Suprapubic skin (tissue), 4 donors: ENCODE data around the gene XCR1.

Experiments used
- EP300 ChIP-seq: sonication (generic); formaldehyde crosslinking; IDR thresholded peaks from one replicate; pipeline ENCODE4 v1.6.1; 2017; ENCODE audit warnings: antibody characterized with exemption
- POLR2A ChIP-seq, 2 donors: fragments of 450-650 bp; IDR thresholded peaks; one replicate each; pipeline ENCODE4 v1.6.1; 2017; ENCODE audit warnings: antibody characterized with exemption in 2 of 2, mild to moderate bottlenecking in 2 of 2, moderate library complexity in 2 of 2
- POLR2AphosphoS5 ChIP-seq, 3 donors: sonication (generic); formaldehyde crosslinking; IDR thresholded peaks; one replicate each; pipeline ENCODE4 v1.6.1; 2017; ENCODE audit warnings: antibody characterized with exemption in 3 of 3
- TF ChIP-seq, protein P1 (sequence below), 2 donors: fragments of 200-600 bp in 1 of 2; fragments of 450-650 bp in 1 of 2; sonication (generic) in 1 of 2; IDR thresholded peaks; one replicate each; pipeline ENCODE4 v1.5.1; 2016 to 2019; ENCODE audit warnings: antibody characterized with exemption in 2 of 2, mild to moderate bottlenecking in 1 of 2, moderate library complexity in 1 of 2

DNA sequence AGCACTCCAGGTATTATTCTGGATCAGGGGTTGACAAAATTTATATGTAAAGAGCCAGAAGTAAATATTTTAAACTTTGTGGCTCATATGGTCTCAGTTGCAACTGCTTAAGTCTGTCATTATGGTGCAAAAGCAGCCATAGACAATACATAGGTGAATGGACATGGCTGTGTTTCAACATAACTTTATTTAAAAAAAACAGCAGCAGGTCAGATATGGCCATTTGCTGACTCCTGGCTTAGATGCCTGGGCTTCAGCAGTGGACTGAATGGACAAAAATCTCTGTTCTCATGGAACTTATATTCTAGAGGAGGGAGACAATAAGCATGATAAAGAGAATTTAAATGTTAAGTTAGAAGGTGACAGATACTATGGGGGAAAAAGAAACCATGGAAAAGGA lies 20.0 kb downstream of the XCR1 start:
- TF ChIP-seq, protein P1, sequence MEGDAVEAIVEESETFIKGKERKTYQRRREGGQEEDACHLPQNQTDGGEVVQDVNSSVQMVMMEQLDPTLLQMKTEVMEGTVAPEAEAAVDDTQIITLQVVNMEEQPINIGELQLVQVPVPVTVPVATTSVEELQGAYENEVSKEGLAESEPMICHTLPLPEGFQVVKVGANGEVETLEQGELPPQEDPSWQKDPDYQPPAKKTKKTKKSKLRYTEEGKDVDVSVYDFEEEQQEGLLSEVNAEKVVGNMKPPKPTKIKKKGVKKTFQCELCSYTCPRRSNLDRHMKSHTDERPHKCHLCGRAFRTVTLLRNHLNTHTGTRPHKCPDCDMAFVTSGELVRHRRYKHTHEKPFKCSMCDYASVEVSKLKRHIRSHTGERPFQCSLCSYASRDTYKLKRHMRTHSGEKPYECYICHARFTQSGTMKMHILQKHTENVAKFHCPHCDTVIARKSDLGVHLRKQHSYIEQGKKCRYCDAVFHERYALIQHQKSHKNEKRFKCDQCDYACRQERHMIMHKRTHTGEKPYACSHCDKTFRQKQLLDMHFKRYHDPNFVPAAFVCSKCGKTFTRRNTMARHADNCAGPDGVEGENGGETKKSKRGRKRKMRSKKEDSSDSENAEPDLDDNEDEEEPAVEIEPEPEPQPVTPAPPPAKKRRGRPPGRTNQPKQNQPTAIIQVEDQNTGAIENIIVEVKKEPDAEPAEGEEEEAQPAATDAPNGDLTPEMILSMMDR (IDR thresholded peaks at IDR 0.05), result no peak
- TF ChIP-seq EP300 (no peak), POLR2A (IDR thresholded peaks at IDR 0.05) (no peak), POLR2AphosphoS5 (IDR thresholded peaks at IDR 0.05) (no peak)
